OCI-LY1 (cell line): ENCODE measurements around the gene ESAM.

Source experiments
- H2AFZ ChIP-seq: fragments of 200-600 bp; sonication (generic), shearing (Covaris generic); 2 replicates; pipeline ENCODE4 v1.6.0; 2014; ENCODE audit warnings: antibody characterized with exemption, mild to moderate bottlenecking, low read length
- H3F3A ChIP-seq: fragments of 200-600 bp; sonication (generic), shearing (Covaris generic); 2 replicates; pipeline ENCODE4 v1.6.0; 2014; ENCODE audit warnings: mild to moderate bottlenecking, antibody characterized with exemption, low read length, moderate library complexity; ENCODE audit not compliant: insufficient read depth
- H3K27ac ChIP-seq: fragments of 200-600 bp; sonication (generic); 2 replicates; pipeline ENCODE4 v1.5.1; 2014; ENCODE audit warnings: low read length, mixed run types, mild to moderate bottlenecking, low read depth; ENCODE audit not compliant: poor library complexity, severe bottlenecking
- H3K27me3 ChIP-seq: fragments of 200-600 bp; sonication (generic); 2 replicates; pipeline ENCODE4 v1.6.0; 2014; ENCODE audit warnings: antibody characterized with exemption, mild to moderate bottlenecking, low read length, moderate library complexity; ENCODE audit not compliant: insufficient read depth
- H3K36me3 ChIP-seq: fragments of 200-600 bp; sonication (generic); 2 replicates; pipeline ENCODE4 v1.6.1; 2014; ENCODE audit warnings: mild to moderate bottlenecking, antibody characterized with exemption, low read length, moderate library complexity, mixed read lengths; ENCODE audit not compliant: insufficient read depth
- H3K4me1 ChIP-seq: fragments of 200-600 bp; sonication (generic); 2 replicates; pipeline ENCODE4 v1.5.1; 2014; ENCODE audit warnings: mild to moderate bottlenecking, low read length, moderate library complexity; ENCODE audit not compliant: insufficient read depth, severe bottlenecking
- H3K4me2 ChIP-seq: fragments of 200-600 bp; sonication (generic), shearing (Covaris generic); 2 replicates; pipeline ENCODE4 v1.6.1; 2014; ENCODE audit warnings: low read length
- H3K4me3 ChIP-seq: fragments of 200-600 bp; sonication (generic); 2 replicates; pipeline ENCODE4 v1.5.1; 2014; ENCODE audit warnings: low read length, low read depth, mild to moderate bottlenecking, mixed read lengths; ENCODE audit not compliant: poor library complexity, severe bottlenecking
- H3K79me2 ChIP-seq: fragments of 200-600 bp; shearing (Covaris generic); 2 replicates; pipeline ENCODE4 v1.6.1; 2016; ENCODE audit warnings: mixed run types, low read length, mixed read lengths; ENCODE audit not compliant: insufficient read depth
- H3K9ac ChIP-seq: fragments of 200-600 bp; sonication (generic), shearing (Covaris generic); 2 replicates; pipeline ENCODE4 v1.6.1; 2014; ENCODE audit warnings: mild to moderate bottlenecking, low read length, mixed read lengths
- H3K9me2 ChIP-seq: fragments of 200-600 bp; sonication (generic), shearing (Covaris generic); 2 replicates; pipeline ENCODE4 v1.6.1; 2014; ENCODE audit warnings: low read depth, mild to moderate bottlenecking, low read length, mixed read lengths
- H3K9me3 ChIP-seq: fragments of 200-600 bp; shearing (Covaris generic); 2 replicates; pipeline ENCODE4 v1.6.1; 2014; ENCODE audit warnings: low read length, mixed read lengths
- H4K20me1 ChIP-seq: fragments of 200-600 bp; sonication (generic), shearing (Covaris generic); 2 replicates; pipeline ENCODE4 v1.6.0; 2016; ENCODE audit warnings: mild to moderate bottlenecking, low read length; ENCODE audit not compliant: insufficient read depth
- CTCF ChIP-seq: fragments of 200-600 bp; sonication (generic), shearing (Covaris generic); IDR thresholded peaks from 2 replicates; pipeline ENCODE4 v1.5.1; 2017; ENCODE audit warnings: mild to moderate bottlenecking, antibody characterized with exemption, low read length, moderate library complexity, mixed read lengths
- EZH2 ChIP-seq: fragments of 200-600 bp; sonication (generic), shearing (Covaris generic); IDR thresholded peaks from 2 replicates; pipeline ENCODE4 v1.8.0; 2017; ENCODE audit warnings: borderline replicate concordance, mixed run types, mild to moderate bottlenecking, antibody characterized with exemption, low read length, moderate library complexity, mixed read lengths

The ESAM gene

GRCh38 chr11:124762624-124763155 lies 600 bp upstream of the ESAM start:
- no peaks in the 10 kb centered on the region for H3F3A ChIP-seq
- no peaks in the 10 kb centered on the region for H3K9me3 ChIP-seq
- H3K36me3 ChIP-seq: no peaks in the 10 kb centered on the region
- H3K79me2 ChIP-seq: no peaks in the 10 kb centered on the region
- 0 out of 2 replicates have a peak, but pooled peaks cover 11% of the 10 kb centered on the region for H3K27me3 ChIP-seq
- no peaks in the 10 kb centered on the region for H3K9me2 ChIP-seq
- peak overlapping the region; percentile 68 for H3K4me3 ChIP-seq
- TF ChIP-seq CTCF (no peak; the same call in 1 of the 2 replicates), EZH2 (no peak)
- peak overlapping the region; percentile 53; the same call in 1 of the 2 replicates for H3K9ac ChIP-seq
- H2AFZ ChIP-seq: no peak overlapping the region
- H3K4me2 ChIP-seq: peak overlapping the region; percentile 60
- no peaks in the 10 kb centered on the region for H4K20me1 ChIP-seq
- H3K4me1 ChIP-seq: peaks cover 16% of the 10 kb centered on the region
- no peak overlapping the region for H3K27ac ChIP-seq

GRCh38 chr11:124761301-124762104 lies 587 bp downstream of the ESAM start:
- peak overlapping the region; percentile 68 for H3K4me3 ChIP-seq
- no peaks in the 10 kb centered on the region for H3F3A ChIP-seq
- H3K27me3 ChIP-seq: 0 out of 2 replicates have a peak, but pooled peaks cover 14% of the 10 kb centered on the region
- peak overlapping the region; percentile 60 for H3K4me2 ChIP-seq
- peaks cover 16% of the 10 kb centered on the region for H3K4me1 ChIP-seq
- H3K9me3 ChIP-seq: no peaks in the 10 kb centered on the region
- no peaks in the 10 kb centered on the region for H4K20me1 ChIP-seq
- TF ChIP-seq CTCF (no peak), EZH2 (no peak)
- H3K9me2 ChIP-seq: no peaks in the 10 kb centered on the region
- no peaks in the 10 kb centered on the region for H3K79me2 ChIP-seq
- H3K36me3 ChIP-seq: no peaks in the 10 kb centered on the region
- no peak overlapping the region for H3K27ac ChIP-seq
- H2AFZ ChIP-seq: no peak overlapping the region
- H3K9ac ChIP-seq: peak overlapping the region; percentile 26; the same call in 1 of the 2 replicates

GRCh38 chr11:124760806-124761205 lies 1.3 kb downstream of the ESAM start:
- H3K36me3 ChIP-seq: no peaks in the 10 kb centered on the region
- H4K20me1 ChIP-seq: no peaks in the 10 kb centered on the region
- H3K9ac ChIP-seq: no peak overlapping the region
- no peak overlapping the region for H3K4me2 ChIP-seq
- no peaks in the 10 kb centered on the region for H3K79me2 ChIP-seq
- no peaks in the 10 kb centered on the region for H3F3A ChIP-seq
- H3K27ac ChIP-seq: no peak overlapping the region
- 0 out of 2 replicates have a peak, but pooled peaks cover 14% of the 10 kb centered on the region for H3K27me3 ChIP-seq
- H3K4me1 ChIP-seq: peaks cover 16% of the 10 kb centered on the region
- H2AFZ ChIP-seq: no peak overlapping the region
- H3K9me3 ChIP-seq: no peaks in the 10 kb centered on the region
- TF ChIP-seq EZH2 (no peak), CTCF (no peak)
- no peak overlapping the region for H3K4me3 ChIP-seq
- H3K9me2 ChIP-seq: no peaks in the 10 kb centered on the region
